NCI-H1417 (cell line): ENCODE measurements around the gene WIPF1.
"Not testable (repeated sequence)": the region's sequence is repeated elsewhere in the genome, so short reads cannot be mapped to it uniquely, and the experiment has no call there.

Experiments
- DNase-seq, 3 experiments: peaks; one replicate each; lab custom pipeline; 2025; lab: John Stamatoyannopoulos, UW

WIPF1 gene

GRCh38 chr2:174571669-174572323 lies 25.8 kb downstream of the WIPF1 start:
- DNase-seq = no peak

DNA sequence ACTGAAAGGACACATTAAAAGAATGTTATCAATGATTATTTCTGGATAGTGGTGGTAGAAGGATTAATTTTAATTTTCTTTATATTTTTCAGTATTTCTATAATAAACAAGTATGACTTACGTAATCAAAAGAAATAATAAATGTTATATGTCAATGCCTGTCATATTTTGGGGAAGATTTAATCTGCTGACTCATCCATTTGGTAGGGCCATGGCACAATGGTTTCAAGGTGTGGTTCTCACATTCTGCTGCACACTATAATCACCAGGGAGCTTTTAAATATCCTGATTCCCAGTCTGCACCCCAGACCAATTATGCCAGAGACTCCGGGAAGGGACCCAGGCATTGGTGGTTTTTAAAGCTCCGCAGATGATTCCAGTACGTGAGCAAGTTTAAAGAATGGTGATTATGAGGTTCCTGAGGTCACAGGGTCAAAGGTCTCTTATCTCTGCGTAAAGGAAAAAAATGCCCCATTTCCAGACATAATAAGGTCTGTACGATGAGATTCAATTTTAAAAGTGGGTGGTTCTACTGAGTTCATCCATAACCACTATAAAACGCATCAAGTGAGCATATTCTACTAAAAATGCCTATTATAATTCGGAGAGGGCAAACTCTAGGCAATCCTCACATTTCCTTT lies 27.2 kb downstream of the WIPF1 start:
- DNase-seq = no peak

- DNase-seq = no peak
Observed at GRCh38 chr2:174569678-174570077, 27.9 kb downstream of the WIPF1 start.

DNA sequence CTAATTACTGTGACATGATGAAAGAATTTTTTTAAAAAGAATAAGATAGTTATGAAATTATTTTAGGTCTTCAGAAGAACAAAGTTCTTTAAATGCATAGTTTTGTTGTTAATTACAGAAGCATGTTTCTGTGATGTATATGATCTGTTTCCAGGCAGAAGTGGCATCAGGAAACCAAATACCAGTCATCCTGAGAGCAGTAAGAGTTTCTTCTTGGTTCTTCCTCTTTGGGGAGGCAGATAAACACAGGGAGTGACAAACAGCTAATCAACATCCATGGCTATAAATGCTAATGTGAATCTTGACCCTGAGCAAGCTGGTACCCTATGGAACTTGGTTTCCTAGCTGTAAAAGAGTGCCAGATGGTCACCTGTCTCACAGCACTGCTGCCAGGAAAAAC lies 29.2 kb downstream of the WIPF1 start:
- DNase-seq = no peak

GRCh38 chr2:174566871-174567270 lies 30.7 kb downstream of the WIPF1 start:
- no peak for DNase-seq

DNA sequence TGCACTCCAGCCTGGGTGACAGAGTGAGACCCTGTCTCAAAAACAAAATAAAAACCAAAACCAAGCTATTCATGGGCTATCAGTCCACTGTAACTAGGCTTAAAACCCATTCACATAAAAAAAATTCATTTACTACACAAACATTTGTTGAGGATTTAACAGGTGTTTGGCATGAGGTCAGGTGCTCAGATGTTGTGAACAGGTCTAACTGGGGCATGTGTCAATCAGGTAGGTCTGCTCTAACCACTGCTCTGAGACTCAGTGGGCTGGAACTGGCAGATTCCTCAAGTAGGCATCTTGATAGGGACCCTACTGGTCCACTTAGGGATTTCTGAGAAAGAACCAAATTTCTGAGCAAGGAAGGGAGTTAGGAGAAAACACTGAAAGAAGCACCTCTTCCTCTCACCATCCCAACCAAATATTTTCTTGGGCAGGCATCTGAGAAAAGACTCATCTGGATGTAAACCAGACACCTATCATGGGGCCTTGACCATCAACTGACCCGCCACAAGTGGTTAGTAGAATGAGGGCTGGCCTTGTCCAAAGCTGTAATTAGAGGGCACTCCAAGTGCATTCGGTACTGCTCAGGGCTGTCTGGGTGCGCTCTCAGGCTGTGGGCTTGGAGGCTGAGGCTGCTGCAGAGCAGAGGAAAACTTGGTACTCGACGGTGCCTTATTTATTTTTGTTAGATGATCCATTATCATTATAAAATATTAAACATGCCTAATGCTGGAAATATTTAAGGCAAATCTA lies 33.9 kb downstream of the WIPF1 start:
- DNase-seq = peak in 1 of 3 experiments; percentile 1

DNA sequence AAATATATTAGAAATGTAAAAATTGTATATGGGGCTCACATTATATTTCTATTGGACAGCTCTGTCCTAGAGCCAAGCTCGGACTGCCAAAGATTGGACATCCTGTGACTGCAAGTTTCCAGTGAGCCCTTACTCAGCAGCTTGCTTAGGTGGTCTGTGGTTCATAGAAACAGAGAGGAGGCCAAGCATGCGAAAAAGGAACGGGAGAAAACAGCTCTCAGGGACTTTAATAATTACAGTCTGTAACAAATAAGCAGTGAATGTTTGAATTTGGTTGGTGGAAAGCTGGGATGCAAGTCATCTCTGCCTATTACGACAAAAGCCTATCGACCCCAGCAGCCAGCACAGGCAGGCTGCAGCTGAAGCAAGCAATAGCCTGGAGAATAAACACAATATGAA lies 35.6 kb downstream of the WIPF1 start:
- DNase-seq = no peak

GRCh38 chr2:174561283-174561971 lies 36.2 kb downstream of the WIPF1 start:
- DNase-seq = no peak

DNA sequence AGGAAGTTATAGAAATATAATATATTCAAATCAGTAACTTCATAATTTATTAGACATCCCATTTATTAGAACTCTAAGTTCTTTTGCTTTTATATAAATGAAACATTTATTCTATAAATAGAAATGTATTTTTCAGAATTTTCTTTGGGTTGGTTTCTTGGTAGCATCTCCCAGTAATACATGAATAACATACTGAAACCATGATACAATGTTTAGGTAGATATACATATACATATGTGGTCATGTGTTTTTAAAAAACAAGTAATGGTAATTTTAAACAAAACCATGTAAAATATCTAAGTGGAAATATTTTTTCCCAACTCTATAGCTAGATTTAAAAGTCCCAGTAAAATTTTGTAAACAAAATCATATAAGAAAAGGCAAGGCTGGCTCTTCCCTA lies 36.9 kb downstream of the WIPF1 start:
- DNase-seq = no peak

DNA sequence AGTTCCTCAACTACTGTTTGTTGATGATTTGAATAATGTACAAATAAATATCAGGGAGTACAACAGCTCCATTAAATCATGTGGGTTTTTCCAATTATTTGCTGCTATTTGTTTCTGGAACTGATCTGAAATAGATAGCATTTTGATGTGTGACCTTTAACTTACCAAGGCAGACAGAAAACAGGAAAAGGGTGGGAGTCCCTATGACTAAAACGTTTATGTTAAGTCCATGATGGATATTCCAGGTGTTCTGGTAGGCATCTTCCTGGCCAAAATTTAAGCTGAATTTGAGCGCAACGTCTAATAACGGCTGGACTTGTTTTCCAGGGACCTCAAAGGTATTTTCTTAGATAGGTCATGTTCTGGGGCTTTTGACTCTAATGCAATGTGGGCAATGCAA lies 41.6 kb downstream of the WIPF1 start:
- DNase-seq = no peak

DNA sequence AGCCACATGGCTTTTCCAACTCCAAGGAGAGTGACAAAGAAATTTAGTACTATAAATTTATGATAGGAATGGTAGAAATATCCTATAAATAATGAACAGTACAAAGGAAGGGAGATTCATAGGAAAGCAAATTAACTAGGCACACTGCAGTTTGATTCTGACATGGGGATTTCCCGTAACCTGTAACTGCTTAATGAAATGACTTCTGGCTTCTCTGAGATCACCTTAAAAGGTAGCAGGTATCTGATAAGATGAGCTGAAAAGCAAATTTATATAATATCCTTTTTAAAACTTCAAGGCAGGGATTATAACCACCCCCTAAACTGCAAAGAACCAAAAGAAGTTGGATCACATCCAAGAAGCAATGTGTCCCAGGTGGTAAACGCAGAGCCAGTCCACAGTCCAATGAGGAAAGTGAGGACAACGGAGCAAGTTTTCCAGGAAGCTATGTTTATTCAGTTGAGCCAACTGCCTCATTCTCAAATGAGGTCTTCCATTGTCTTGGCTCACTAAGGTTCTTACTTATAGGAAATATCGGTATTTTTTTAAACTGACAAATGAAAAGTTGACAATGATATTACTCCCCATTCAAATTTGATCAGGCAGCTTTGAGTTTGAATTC lies 43.0 kb downstream of the WIPF1 start:
- no peak for DNase-seq

- DNase-seq = no peak
Observed at GRCh38 chr2:174553811-174554493, 43.7 kb downstream of the WIPF1 start.

DNA sequence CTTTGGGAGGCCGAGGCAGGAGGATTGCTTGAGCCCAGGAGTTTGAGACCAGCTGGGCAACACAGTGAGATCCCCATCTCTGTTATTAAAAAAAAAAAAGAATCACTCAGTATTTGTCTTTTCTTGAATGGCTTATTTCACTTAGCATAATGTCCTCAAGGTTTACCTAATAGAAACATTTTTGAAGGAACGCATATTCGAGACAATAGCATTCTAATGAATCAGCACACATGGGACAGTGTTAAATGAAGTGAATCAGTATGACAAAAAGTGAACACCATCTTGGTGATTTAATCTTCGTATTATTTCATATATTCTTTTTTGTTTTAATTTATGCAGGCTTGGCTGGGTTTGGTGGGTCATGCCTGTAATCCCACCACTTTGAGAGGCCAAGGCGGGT lies 44.7 kb downstream of the WIPF1 start:
- no peak for DNase-seq

DNA sequence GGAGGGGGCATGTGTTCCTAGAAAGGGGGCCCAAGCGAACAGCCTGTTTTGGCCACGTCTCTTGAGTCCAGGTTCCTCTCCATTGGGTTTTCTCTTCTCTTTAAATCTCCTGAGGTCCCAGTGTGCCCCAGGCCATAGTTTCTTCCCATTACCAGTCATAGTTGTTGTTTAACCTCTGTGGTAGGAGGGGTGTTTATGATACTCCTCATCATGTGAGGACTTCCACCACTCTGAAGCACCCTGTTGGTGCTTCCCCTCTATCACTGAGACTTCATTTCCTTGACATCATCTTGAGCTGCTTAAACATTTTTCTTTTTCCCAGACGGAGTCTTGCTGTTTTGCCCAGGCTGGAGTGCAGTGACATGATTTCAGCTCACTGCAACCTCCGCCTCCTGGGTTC lies 45.9 kb downstream of the WIPF1 start:
- DNase-seq = no peak

DNA sequence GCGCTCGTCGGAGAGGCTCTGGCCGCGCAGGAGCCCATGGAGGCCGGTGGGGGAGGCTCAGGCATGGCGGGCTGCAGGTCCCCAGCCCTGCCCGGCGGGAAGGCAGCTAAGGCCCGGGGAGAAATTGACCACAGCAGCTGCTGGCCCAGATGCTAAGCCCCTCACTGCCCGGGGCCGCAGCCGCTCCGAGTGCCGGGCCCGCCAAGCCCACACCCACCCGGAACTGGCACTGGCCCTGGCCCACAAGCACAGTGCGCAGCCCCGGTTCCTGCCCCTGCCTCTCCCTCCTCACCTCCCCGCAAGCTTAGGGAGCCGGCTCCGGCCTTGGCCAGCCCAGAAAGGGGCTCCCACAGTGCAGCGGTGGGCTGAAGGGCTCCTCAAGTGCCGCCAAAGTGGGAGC lies 49.0 kb downstream of the WIPF1 start:
- not testable (repeated sequence) for DNase-seq

DNA sequence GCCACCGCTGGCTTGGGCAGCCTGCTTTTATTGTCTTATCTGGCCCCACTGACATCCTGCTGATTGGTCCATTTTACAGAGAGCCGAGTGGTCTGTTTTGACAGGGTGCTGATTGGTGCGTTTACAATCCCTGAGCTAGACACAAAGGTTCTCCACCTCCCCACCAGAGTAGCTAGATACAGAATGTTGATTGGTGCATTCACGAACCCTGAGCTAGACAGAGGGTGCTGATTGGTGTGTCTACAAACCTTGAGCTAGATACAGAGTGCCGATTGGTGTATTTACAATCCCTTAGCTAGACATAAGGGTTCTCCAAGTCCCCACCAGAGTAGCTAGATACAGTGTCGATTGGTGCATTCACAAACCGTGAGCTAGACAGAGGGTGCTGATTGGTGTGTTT lies 49.6 kb downstream of the WIPF1 start:
- not testable (repeated sequence) for DNase-seq

DNA sequence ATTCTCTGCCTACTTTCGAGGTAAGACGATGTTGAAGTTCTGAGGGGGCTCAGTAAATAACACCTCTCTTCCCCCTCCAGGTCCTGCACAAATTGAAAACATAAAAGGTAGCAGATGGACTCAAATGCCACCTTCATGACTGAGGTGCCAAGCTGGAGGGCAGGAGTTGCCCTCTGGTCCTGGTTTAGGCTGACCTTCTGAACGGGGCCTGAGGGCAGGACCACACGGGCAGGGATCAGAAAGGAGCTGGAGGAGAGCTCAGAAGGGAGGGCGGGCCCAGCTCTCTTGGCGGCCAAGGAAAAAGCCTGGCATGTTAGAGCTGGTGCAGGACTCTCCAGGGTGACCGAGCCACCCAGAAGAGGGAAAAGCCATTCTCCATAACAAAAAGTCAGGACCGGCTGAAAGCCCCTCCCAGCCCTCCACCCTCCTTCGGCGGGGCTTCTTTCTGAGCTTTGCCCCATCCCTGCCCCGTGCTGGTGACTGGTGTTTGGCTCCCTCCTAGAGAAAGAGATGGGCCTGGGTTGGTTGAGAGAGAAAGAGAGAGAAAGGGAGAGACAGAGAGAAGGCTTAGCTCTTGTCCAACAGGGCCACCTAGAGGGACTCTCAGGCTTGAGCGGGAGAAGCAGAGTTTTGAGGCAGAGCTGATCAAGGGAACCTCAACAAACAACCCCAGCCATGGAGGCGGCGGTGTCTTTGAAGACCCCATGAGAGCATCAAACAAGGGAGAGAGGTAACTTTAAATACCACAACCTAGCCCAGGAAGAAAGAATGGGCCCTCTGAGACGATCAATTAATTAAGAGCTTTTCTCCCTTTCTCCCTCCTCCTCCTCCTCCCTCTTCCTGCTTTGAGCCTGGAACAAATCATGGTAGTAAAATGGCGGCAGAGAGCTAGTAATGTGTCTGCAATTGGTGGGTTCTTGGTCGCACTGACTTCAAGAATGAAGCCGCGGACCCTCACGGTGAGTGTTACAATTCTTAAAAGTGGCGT lies 50.8 kb downstream of the WIPF1 start:
- DNase-seq = peak in 1 of 3 experiments; percentile 0

DNA sequence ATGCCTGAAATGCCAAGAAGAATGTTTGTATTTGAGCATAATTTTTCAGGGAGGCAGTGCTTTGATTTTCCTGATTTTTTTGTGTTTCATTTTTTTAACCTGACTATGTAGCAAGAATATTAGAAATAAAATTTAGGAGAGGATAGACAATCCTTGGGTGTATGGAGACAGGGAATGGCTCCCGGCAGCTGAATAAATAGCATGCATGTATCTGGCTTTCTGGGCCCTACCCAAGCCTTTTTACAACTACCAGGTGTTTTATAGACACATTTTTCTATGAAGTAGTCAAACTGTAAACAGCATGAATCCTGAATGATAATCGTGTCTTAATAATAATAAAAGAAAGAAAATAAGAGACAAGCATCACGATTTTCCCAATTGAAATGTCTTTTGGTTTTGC lies 52.4 kb downstream of the WIPF1 start:
- no peak for DNase-seq

DNA sequence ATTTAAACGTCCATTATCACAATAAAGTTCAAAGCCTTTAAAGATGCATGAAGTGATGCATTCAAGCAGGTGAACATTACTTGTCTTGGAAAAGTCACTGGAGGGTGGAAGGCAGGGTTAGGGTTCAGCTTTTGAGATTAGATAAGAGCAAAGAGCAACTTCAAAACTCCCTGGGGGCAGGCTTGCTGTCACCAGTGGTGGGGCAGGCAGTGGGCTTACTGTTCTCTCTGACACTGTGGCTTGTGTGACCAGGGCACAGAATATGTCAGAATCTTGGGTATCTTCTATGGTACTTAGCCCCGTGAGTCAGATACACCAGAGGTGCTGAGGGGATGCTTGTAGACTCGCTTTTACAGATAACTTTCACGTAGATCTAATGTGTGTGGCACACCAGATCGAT lies 52.8 kb downstream of the WIPF1 start:
- no peak for DNase-seq

DNA sequence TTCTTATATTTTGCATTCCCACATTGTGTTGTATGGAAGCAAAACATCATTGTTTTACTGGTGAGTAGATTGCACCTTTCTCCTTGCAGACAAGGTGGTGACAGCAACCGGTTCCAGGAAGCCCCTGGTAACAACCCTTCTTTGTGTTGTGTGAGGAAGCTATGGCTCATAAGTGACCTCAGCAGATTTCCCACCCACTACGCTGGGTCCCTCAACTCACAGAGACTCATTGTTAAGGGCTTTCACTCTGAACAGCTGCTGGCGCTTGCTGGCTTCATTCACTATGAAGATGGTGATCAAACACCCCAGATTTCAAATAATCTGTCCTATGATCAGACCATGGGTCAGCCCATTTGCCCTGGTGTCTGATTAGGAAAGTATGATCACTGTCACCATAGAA lies 53.4 kb downstream of the WIPF1 start:
- DNase-seq = no peak
